Stimulated activated naive CD4-positive, alpha-beta T cell treated with Interleukin-2 at 50 U/mL for 16 hours (primary cell): Measurements from ENCODE around the gene CADPS2.
"Not testable (repeated sequence)": the region's sequence is repeated elsewhere in the genome, so short reads cannot be mapped to it uniquely, and the experiment has no call there.

Source experiments
- DNase-seq: peaks from one replicate; lab custom pipeline; 2025; lab: John Stamatoyannopoulos, UW

The CADPS2 gene

GRCh38 chr7:122289426-122289825 lies 596.8 kb downstream of the CADPS2 start:
- no peak for DNase-seq

GRCh38 chr7:122284608-122285007 lies 601.7 kb downstream of the CADPS2 start:
- DNase-seq: not testable (repeated sequence)

- DNase-seq: no peak
Measured at GRCh38 chr7:122273117-122273516, 613.1 kb downstream of the CADPS2 start.

- DNase-seq: no peak
Measured at GRCh38 chr7:122269241-122269640, 617.0 kb downstream of the CADPS2 start.
